ENCODE measurements around the gene DPH1.

DNA sequence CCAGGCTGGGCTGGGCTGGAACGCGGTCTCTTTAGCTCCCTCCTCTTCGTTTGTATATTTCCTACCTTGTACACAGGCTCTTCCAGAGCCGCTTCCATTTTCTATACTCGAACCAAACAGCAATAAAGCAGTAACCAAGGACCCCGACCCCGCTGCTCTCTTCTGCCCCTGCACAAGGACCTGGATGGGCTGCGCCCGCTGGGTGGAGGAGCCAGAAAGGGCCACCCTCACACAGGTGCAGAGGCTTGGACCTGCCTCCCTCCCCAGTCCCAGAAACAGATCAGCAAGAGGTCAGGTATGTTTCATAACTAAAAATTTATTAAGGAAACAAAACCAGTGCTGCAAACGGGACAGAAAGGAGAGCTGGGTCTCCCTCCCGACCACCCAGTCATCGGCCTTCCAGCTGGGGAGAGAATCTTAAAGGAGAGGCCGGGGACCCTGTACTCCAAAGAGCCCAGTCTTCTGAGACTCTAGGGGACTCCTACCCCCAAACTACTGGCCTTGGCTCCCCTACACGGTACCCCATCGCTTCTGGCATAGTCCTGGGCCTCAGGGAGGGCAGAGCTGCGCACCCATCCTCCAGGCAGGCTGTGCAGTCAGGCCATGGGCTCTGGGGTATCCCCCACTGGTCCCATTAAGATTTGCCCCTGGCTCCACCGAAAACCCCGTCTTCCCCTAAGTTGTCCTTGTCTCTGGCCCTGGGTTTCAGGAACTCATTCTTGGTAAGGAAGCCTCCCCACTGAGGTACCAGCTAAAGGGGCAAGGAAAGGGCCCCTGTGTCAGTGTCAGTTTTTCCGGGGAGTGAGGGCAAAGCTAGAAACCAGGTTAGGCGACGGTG lies 29.8 kb downstream of the DPH1 start:
- TF ChIP-seq CTCF (IDR thresholded peaks at IDR 0.05), result no peak
- TF ChIP-seq POLR2A (IDR thresholded peaks at IDR 0.05), result no peak

Data from thyroid gland (tissue), 4 donors.